AG04450 (cell line): ENCODE results near the gene PODN. TPM values are rescaled to one million over a fixed set of nuclear protein-coding genes. Genes with fewer than 3 reads are reported as not detected.
A peak's percentile ranks its signal among the peaks of the same experiment; 100 is the strongest.

Source experiments
- CTCF ChIA-PET: fragments of 300-600, 350-600 bp; formaldehyde crosslinking; extraction: SDS; loops from one replicate; lab custom pipeline; 2022; ENCODE audit warnings: antibody characterized with exemption, inconsistent platforms; lab: Charles Lee
- POLR2A ChIA-PET: fragments of 350-600 bp; formaldehyde crosslinking; extraction: SDS; loops from one replicate; lab custom pipeline; 2021; ENCODE audit warnings: antibody characterized with exemption, inconsistent platforms; lab: Yijun Ruan, JAX
- DNase-seq: peaks from one replicate; pipeline ENCODE4 v3.0.0-alpha.2; 2011; ENCODE audit warnings: low read depth, low spot score
- H3K27ac ChIP-seq: one replicate; pipeline ENCODE4 v1.5.1; 2012; ENCODE audit warnings: low read depth, low read length, control low read depth
- H3K27me3 ChIP-seq: one replicate; pipeline ENCODE4 v1.6.0; 2012; ENCODE audit warnings: low read length; ENCODE audit not compliant: control insufficient read depth, insufficient read depth
- H3K4me3 ChIP-seq: 2 replicates; pipeline ENCODE4 v1.5.1; 2011; ENCODE audit warnings: mild to moderate bottlenecking, low read depth, low read length, control low read depth
- H3K9me3 ChIP-seq: 2 replicates; pipeline ENCODE4 v1.5.1; 2012; ENCODE audit warnings: low read length; ENCODE audit not compliant: control insufficient read depth, insufficient read depth
- CTCF ChIP-seq: IDR thresholded peaks from 2 replicates; pipeline ENCODE4 v1.5.1; 2011; ENCODE audit warnings: low read depth, low read length, control low read depth, inconsistent platforms
- polyA plus RNA-seq: library from polyadenylated mRNA; depleted of rRNA; stranded (reverse); fragments of >200 nt; gene quantifications from 2 replicates; pipeline ENCODE4 v1.2.3, GENCODE V29; 2011

PODN gene
- polyA plus RNA-seq, 1 experiment: 11.8 TPM

- Histone ChIP-seq H3K4me3 (no peak overlapping the region), H3K27ac (no peak overlapping the region), H3K27me3 (no peaks in the 10 kb centered on the region), H3K9me3 (no peaks in the 10 kb centered on the region; the same call in 1 of the 2 replicates)
- no peak for TF ChIP-seq CTCF
- ChIA-PET POLR2A (no interaction called here), CTCF (no interaction called here)
- DNase-seq: no peak
Observed at GRCh38 chr1:53083636-53084588, 21.9 kb downstream of the PODN start.

DNA sequence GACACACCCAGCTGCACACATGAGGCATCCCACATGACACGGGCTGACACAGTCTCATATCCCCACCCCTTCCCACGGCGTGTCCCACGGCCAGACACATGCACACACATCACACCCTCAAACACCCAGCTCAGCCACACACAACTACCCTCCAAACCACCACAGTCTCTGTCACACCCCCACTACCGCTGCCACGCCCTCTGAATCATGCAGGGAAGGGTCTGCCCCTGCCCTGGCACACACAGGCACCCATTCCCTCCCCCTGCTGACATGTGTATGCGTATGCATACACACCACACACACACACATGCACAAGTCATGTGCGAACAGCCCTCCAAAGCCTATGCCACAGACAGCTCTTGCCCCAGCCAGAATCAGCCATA, 22.6 kb downstream of the PODN start:
- Histone ChIP-seq H3K27me3 (no peaks in the 10 kb centered on the region), H3K27ac (no peak overlapping the region), H3K4me3 (no peak overlapping the region), H3K9me3 (no peaks in the 10 kb centered on the region; the same call in 1 of the 2 replicates)
- CTCF ChIA-PET: no interaction called here
- POLR2A ChIA-PET: no interaction called here
- TF ChIP-seq CTCF: no peak
- no peak for DNase-seq

DNA sequence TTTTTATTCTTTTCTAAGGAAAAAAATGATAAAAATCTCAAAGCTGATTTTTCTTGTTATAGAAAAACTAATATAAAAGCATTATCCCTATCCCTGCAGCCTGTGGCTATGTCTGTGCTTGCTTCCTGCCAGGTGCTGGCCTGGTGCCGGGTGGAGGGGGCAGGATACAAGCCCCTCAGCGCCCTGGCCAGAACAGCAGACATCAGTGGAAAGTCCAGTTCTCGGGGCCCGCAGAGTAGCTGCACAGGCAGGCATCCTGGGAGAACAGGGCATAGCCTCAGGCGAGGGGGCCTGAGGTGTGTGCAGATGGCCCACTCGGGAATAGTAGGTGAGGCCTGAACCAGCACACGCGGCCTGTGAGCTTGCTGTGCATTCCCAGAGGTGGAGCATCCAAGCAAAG, 23.4 kb downstream of the PODN start:
- POLR2A ChIA-PET: no interaction called here
- no peak for DNase-seq
- Histone ChIP-seq H3K9me3 (no peaks in the 10 kb centered on the region; the same call in 1 of the 2 replicates), H3K27ac (no peak overlapping the region), H3K27me3 (no peaks in the 10 kb centered on the region), H3K4me3 (no peak overlapping the region)
- CTCF ChIA-PET: interaction anchor here (1.2 kb wide), 1 partner anchor 95 kb away, joined by 3 read pairs; no protein-coding TSS in a partner anchor
- no peak for TF ChIP-seq CTCF

GRCh38 chr1:53086491-53087070, 24.6 kb downstream of the PODN start:
- H3K4me3 ChIP-seq: no peak overlapping the region
- H3K27ac ChIP-seq: no peak overlapping the region
- no peaks in the 10 kb centered on the region for H3K27me3 ChIP-seq
- H3K9me3 ChIP-seq: no peaks in the 10 kb centered on the region; the same call in 1 of the 2 replicates
- no peak for DNase-seq
- CTCF ChIA-PET: no interaction called here
- POLR2A ChIA-PET: interaction anchor here (0.8 kb wide), 1 partner anchor 43 kb away, joined by 3 read pairs; no protein-coding TSS in a partner anchor
- TF ChIP-seq CTCF: 0 out of 2 replicates have a peak, but pooled peaks have one; percentile 6
